Hepatocyte (in vitro differentiated cells): ENCODE data around the gene RGR.

ENCODE experiments used
- EZH2 ChIP-seq: fragments of 200-600 bp; sonication (generic); IDR thresholded peaks from 2 replicates; pipeline ENCODE4 v1.6.1; 2016; ENCODE audit warnings: antibody characterized with exemption, mild to moderate bottlenecking, borderline replicate concordance
- TF ChIP-seq, protein P1 (sequence below): fragments of 200-600 bp; sonication (generic); IDR thresholded peaks from 2 replicates; pipeline ENCODE4 v1.5.1; 2016; ENCODE audit warnings: antibody characterized with exemption, mild to moderate bottlenecking; ENCODE audit not compliant: poor library complexity

GRCh38 chr10:84230359-84230758 lies 14.5 kb upstream of the RGR start:
- TF ChIP-seq, protein P1, sequence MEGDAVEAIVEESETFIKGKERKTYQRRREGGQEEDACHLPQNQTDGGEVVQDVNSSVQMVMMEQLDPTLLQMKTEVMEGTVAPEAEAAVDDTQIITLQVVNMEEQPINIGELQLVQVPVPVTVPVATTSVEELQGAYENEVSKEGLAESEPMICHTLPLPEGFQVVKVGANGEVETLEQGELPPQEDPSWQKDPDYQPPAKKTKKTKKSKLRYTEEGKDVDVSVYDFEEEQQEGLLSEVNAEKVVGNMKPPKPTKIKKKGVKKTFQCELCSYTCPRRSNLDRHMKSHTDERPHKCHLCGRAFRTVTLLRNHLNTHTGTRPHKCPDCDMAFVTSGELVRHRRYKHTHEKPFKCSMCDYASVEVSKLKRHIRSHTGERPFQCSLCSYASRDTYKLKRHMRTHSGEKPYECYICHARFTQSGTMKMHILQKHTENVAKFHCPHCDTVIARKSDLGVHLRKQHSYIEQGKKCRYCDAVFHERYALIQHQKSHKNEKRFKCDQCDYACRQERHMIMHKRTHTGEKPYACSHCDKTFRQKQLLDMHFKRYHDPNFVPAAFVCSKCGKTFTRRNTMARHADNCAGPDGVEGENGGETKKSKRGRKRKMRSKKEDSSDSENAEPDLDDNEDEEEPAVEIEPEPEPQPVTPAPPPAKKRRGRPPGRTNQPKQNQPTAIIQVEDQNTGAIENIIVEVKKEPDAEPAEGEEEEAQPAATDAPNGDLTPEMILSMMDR: no peak
- TF ChIP-seq EZH2: no peak
